HK-2 (cell line): ENCODE results near the gene RGPD3.
"Not testable (repeated sequence)": the region's sequence is repeated elsewhere in the genome, so short reads cannot be mapped to it uniquely, and the experiment has no call there.

Experiments used
- DNase-seq: peaks from one replicate; pipeline ENCODE4 v3.0.0-alpha.2; 2018; ENCODE audit not compliant: unreplicated experiment

RGPD3 gene

DNA sequence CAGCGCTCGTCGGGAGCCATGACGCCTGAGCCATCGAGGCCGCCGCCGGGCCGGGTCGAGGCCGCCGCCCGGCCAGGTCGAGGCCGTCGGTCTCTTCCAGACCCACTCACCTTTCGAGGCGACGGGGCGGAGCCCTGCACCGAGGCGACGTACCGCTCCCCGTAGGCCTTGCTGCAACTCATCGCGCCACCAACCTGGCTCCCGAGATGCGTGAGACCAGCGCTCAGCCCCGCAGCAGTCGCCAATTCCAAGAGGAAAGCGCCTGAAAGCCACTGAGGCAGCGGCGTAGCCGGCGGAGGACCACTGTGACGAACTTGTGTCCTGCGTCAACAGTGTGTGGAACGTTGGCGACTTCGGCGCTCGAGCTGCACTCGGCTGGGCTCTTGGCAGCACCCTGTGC is at the start of gene RGPD3:
RGPD3 (minus strand) TSS at position 307 of the 400 bp plus-strand sequence; CDS start at position 182, 125 bp downstream.
- DNase-seq = not testable (repeated sequence)

DNA sequence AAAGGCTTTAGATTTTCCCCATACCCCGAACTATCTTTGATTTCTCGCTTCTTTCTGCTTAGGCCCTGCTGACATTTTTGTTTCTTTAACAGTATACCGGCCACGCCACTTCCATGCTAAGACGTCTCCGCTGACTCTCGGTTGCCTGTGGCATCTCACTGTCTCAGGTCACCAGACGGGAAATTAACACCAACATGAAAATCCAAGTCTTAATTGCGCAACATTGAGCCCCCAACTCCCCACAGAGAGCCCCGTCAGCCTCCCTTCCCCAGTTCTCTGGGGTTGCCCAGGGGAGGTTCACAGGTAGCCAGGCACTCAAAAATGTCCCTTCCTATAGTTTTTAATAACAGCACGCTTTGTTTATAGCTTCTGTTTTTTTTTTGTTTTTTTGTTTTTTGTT is 49.1 kb upstream of the RGPD3 start:
- DNase-seq = no peak

DNA sequence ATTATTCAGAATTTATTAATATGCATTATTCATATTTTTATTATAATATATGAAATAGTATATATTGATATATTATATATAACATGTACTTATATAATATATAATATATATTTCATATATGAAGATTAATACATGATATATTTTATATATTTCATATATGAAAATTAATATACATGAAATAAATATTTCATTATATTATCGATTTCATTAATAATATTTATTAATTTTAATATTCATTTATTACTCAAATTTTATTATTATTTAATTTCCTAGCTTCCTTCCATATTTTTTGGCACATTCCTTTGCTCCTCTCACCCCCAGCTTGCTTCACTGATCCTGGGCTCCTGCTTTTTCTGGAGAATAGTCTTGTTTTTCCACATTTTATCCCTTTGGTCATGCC is 48.7 kb upstream of the RGPD3 start:
- DNase-seq = no peak

DNA sequence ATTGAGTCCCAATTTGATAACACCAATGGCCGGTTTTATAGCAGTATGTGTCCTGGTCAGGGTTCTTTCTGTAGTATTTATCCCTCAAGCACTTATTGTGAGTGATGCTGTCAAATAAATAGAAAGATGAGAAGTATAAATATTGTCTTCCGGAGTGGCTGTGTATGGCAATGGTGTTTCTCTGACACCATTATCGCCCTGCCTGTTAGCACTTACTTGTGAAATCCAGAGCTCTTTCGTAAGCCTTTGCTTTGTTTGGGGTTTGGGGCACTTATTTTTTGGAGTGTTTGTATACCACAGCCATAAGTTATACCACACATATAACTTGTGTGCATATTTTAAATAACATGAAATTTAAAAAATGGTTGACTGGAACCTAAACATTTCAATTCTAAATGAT is 48.2 kb upstream of the RGPD3 start:
- DNase-seq = no peak

DNA sequence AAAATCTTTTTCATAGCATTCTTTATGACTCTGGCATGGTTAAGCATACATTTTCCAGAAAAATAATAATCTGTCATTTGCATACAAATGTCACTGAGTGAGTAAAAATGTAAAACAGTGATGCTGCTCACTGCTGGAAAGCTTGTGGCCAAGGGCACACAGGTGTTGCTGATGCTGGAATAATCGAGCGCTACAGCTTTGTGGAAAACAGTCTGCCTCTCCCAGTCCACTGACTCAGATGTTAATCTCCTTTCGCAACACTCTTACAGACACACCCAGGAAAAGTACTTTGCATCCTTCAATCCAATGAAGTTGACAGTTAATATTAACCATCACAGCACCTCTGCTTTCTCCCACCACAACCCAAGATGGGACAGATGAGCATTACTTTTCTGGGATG is 46.6 kb upstream of the RGPD3 start:
- DNase-seq = not testable (repeated sequence)

DNA sequence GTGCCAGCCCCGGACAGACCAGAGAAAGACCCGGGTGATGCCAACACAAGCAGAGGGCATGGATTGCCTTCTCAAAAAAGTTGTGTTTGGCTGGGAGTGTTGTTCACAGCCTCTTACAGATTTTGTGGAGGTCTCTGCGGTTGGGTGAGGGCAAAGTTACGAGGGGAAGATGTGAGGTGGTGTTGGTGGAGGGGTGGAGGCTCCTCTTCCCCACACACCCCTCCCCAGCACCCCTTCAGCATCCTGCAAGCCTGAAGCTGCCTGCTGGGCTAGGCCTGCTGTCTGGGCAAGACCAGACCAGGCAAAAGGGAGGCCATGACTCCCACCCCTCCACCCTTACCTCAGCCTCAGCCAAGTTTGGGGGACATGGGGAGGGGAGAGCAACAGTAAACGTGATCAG is 45.2 kb upstream of the RGPD3 start:
- DNase-seq = not testable (repeated sequence)

DNA sequence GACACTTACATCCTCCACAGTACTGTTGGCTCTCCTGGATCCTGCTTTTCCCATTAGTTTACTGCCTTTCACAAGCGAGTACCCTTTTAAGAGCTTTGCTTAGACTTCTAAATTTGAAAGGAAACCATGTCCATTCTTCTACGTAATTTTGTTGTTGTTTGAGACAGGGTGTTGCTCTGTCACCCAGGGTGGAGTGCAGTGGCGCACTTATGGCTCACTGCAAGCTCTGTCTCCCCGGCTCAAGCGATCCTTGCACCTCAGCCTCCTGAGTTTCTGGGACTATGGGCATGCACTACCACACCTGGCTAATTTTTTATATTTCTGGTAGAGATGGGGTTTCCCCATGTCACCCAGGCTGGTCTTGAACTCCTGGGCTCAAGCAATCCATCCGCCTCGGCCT is 43.7 kb upstream of the RGPD3 start:
- DNase-seq = not testable (repeated sequence)

DNA sequence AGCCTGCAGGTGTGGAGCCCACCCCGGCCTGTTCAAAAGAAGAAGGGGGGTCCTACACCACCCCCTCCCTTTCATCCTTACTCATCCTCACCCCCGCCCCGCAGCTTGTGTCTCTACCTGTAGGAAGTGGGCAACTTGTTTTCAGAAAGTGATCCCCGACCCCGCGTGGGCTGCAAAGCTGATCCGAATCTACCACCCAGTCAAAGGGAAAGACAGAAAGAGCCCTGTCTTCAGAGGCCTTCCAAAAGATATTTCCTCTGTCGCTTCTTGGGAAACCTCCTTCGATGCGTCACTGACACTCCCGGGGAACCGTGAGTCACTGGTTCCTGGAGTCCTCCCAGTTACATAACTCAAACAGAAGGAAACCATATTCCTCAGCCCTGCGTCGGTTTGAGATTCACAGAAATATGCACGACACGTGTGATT is 43.3 kb upstream of the RGPD3 start:
- DNase-seq = peak; percentile 19

DNA sequence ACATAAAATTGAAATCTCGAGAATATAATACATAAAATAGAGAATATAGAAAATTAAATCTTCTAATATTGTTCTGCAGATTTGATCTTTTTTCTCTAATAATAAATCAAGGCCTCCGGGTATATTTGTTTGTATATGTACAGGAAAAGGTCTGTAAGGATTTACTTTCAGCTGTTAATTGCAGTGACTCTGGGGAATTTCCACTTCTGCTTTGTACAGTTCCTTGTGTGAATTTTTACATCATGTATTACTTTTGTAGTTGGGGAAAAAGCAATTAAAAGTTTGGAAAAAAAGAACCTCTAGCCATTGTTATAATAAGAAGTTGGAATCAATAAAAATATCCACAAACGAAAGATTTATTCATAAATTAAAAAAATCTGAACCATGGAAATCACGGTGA is 42.6 kb upstream of the RGPD3 start:
- not testable (repeated sequence) for DNase-seq

DNA sequence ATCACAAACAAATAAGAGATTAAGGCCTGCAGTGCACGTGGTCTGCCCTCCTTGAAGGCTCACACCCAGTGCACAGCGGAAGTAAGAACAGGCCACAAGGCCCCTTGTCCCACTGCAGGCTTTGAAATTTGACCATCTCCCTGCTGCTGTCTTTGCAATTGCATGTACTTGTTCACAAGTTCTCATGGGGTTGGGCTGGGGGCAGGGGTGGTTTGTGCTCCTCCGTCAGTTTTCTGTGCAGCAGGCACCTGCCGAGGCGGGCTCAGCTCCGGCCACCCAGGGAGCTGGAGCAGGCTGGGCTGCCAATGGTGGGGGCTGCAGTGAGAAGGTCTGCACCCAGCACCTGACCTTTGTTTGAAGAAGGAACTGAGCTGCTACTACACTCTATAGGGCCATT is 41.2 kb upstream of the RGPD3 start:
- not testable (repeated sequence) for DNase-seq

DNA sequence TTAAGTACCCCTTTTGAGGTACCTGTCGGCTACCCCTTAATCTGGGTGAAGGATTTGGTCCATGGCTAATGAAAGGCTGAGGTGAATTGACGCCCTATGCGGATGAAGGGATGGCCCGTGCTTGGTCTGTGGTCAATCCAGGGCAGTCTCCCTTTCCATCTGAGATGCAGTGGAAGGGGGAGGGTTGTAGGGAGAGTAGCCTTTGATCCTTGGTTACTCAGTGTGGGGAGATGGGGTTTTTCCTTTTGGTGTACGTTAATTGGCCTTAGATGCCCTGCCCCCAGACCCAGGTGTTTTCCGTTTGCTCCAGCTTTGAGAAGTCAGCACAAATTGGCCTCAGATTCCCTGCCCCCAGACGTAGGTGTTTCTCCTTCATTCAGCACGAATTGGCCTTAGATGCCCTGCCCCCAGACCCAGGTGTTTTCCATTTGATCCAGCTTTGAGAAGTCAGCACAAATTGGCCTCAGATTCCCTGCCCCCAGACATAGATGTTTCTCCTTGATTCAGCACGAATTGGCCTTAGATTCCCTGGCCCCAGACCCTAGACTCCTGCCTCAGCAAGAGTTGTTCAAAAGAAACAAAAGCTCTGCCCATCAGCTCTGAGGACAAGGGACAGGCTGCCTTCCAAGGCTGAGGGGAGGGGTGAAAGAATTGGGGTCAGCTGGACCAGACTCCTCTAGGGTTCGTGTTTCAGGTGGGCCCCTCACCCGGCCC is 40.6 kb upstream of the RGPD3 start:
- DNase-seq = not testable (repeated sequence)

DNA sequence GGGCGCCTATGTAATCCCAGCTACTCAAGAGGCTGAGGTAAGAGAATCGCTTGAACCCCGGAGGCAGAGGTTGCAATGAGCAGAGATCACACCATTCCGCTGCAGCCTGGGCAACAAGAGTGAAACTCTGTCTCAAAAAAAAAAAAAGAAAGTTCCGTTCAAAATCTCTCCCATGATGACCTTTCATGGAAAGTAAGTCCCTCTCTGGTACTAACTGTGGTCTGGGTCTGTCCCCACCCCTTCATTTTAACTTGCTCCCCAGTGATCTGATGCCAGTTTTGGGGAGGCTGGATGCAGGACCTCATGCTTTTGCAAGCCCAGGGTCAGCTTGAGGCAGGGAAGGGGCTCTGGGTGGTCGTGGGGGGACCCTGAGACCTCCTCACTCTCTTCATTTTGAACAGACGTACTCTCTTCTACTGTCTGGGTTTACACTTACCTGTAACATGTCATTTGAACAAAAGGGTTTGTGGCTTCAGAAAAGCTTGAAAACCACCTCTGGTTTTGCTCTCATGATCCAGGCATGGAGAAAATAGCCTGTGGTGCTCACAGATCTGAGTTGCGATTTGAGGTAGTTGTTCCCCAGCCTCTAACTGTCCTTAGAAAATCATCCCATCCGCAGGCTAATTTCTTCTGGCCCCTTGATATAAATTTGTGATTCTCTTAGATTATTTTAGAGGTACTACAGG is 37.9 kb upstream of the RGPD3 start:
- DNase-seq = not testable (repeated sequence)

DNA sequence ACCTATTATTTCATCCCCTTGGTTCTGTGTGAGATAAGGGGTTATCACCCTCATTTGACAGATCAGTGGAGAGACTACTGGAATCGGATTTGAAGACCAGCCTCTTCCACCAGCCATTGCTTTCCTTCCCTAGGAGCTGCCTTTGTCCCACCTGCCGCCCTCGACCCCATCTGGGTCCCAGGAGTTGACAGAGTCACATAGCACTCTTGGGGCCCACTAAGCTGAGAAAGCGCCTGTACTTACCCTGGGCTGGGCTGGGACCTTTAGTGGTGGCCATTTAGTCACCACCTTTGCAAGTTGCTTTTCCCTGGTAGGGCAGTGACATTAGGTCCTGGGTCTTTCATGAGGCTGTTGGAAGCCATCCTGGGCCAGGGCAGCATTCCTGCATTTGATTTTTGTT is 36.6 kb upstream of the RGPD3 start:
- DNase-seq = not testable (repeated sequence)

DNA sequence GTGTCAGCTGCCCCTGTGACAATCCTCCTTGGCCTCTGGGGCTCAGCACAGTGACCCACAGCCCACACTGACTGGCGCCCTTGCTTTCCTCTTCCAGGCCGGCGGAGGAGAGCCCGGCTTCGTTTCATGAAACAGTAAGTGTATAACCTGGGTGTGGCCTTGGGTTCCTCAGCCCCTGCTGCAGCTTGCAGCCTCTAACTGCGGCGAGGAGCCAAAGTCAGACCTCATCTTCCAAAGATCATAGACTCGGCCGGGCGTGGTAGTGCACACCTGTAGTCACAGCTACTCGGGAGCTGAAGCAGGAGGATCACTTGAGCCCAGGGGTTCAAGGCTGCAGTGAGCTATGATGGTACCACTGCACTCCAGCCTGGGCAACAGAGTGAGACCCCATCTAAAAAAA is 36.0 kb upstream of the RGPD3 start:
- not testable (repeated sequence) for DNase-seq

DNA sequence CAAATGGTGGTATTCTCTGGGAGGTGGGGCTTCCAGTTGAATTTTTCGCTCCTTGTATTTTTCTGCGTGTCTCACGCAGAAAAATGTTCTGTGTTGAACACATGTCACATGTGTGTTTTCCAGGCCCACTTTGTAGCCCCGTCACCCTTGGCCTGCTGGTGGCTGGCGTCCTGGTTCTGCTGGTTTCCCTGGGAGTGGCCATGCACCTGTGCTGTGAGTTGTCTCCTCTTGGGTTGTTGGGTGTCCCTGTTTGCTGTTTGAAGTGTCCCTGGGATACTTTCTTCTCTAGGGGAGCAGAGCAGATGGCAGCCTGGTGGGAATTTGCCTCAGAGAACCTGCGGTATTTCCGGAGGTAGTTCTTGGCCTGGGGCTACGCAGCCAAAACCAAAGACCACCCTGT is 34.1 kb upstream of the RGPD3 start:
- DNase-seq = not testable (repeated sequence)

DNA sequence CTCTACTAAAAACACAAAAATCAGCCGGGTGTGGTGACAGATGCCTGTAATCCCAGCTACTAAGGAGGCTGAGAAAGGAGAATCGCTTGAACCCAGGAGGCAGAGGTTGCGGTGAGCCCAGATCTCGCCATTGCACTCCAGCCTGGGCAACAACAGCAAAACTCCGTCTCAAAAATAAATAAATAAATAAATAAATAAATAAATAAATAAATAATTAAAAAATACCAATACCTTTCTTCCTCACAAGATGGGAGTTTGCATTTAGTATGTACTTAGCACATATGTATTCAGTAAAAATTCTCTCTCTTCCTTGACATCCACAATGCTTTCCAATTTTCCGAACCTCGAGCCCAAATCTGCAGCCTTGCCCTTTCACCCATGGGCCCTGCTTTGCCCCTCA is 32.1 kb upstream of the RGPD3 start:
- DNase-seq = not testable (repeated sequence)

DNA sequence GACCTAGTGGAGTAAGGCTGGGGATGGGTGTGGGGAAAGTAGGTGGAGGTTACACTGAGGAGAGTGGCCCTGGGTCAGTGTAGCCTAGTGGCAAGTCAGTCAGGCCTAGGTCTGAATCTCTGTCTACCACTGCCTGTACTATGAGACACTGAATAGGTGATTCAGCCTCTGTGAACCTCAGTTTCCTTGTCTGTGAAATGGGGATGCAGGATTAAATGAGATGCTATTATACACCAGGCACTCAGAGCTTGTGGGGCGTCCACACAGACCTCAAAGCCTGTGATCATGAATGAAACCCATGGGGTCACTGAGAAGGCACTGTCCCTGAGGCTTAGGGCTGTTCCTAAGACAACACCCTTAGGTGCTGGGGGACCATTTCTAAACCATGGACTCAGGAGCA is 30.3 kb upstream of the RGPD3 start:
- not testable (repeated sequence) for DNase-seq

DNA sequence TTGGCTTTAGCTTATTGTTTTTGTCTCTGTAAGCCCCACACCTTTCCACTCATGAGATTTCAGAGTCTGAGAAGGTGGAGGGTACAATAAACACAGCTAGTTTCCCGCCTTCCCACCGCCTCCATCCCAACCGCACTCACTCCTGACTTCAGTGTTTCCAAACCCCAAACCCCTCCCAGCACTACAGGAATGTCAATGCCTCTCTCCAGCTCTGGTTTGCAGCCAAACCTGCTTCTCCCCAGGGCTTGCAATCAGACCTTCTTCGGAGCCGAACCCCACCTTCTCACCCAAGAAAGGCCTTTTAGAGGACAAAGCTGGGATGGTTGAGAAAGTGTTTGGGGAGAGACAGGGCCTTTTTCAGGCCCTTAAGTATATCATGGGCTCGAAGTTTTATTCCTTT is 24.7 kb upstream of the RGPD3 start:
- not testable (repeated sequence) for DNase-seq

DNA sequence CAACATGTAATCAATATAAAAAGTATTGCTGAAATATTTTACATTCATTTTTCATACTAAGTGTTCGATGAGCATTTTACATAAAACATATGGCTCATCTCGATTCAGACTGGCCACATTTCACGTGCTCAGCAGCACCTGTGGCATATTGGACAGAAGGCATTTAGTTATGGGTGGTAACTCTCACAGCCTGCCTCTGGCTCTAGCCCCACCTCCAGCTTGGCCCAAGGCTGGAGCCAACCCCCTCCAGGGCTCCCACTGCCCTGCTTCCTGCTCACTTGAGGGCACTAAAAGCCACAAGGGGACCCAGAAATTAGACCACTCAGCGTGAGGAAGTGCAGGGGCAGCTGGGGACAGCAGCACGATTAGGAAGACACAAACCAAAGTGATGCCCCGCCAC is 24.2 kb upstream of the RGPD3 start:
- not testable (repeated sequence) for DNase-seq

DNA sequence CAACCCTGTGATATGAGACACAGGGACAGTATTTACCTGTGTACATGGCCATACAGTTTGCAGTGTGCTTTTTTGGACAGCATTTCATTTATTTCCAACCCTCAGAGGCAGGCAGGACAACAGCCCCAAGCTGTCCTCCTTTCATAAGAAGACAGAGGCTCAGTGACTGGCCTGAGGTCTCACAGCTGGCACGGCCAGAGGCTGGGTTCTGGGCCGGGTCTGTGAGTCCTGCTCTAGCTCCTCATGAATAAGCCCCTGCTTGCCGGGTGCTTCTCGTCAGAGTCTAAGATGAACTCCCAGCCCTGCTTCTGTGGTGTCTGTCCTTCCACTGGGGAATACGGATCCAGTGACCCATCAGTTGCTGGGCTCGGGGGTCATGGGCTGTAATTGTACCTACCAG is 21.5 kb upstream of the RGPD3 start:
- not testable (repeated sequence) for DNase-seq

DNA sequence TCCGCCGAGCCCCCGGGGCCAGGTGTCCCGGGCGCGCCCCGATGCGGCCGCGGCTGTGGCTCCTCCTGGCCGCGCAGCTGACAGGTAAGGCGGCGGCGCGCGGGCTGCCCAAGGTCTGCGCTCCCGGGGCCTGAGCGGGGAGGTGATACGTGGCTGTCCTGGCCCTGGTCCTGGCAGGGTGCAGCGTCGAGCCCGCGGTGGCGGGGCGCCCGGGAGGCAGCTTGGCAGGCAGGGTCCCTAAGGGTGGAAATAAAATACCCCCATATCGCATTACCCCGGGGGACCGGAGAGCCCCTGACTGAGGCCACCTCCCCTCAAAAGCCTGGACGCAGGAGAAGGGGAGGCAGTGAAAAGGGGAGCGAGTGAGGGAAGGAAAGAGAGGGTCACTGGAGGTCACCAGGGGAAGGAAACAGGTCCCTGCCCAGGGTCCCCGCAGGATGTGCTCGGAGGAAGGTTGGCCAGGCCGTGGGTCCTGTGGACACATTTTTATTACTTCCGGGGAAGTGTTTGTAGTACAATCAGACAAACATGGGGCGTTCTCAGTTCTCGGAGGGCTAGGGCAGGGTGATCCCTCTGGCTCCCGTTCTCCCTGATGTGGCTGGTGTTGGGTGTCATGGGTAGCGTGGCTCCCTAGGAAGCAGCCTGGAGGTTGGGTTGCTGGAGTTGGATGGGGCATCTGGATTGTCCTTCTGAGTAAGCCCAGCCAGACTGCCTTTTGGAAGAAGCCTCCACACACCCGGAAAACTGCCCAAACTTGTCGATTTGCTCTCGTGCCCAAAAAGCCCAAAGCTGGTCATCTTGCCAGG is 19.4 kb upstream of the RGPD3 start:
- DNase-seq = not testable (repeated sequence)
